ENCODE measurements around the gene PLCG1.

DNA sequence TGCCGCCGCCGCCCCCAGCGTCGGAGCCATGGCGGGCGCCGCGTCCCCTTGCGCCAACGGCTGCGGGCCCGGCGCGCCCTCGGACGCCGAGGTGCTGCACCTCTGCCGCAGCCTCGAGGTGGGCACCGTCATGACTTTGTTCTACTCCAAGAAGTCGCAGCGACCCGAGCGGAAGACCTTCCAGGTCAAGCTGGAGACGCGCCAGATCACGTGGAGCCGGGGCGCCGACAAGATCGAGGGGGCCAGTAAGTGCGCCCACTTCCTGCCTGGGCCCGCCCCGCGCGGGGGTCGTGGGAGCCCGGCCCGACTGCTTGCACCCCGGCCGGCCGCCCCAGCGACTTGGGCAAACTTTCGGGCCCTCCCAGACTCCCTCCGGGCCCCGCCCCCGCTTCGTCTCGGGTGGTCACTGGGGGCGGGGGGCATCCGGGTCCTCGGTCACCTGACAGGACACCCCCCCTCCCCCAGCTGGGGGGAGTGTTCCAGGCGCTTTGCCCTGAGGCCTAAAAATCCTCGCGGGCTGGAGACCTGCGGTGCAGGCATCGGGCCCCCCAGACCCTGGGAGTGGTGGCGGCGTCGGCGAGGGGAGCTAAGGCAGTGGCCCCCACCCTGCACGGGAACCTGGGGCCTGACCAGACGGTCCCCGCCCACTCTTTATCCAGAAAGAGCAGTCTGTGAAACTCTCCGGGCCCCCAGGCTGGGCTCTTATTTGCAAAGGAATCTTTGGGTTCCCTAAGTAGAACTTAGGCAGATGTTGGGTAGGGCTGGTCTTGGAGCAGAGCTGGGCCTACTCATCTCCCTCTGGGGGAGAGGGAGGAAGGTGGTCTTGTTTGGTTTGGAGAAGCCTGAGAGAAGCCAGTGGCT, 501 bp downstream of the PLCG1 start:
- TF ChIP-seq, protein P1, sequence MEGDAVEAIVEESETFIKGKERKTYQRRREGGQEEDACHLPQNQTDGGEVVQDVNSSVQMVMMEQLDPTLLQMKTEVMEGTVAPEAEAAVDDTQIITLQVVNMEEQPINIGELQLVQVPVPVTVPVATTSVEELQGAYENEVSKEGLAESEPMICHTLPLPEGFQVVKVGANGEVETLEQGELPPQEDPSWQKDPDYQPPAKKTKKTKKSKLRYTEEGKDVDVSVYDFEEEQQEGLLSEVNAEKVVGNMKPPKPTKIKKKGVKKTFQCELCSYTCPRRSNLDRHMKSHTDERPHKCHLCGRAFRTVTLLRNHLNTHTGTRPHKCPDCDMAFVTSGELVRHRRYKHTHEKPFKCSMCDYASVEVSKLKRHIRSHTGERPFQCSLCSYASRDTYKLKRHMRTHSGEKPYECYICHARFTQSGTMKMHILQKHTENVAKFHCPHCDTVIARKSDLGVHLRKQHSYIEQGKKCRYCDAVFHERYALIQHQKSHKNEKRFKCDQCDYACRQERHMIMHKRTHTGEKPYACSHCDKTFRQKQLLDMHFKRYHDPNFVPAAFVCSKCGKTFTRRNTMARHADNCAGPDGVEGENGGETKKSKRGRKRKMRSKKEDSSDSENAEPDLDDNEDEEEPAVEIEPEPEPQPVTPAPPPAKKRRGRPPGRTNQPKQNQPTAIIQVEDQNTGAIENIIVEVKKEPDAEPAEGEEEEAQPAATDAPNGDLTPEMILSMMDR (IDR thresholded peaks at IDR 0.05) = no peak
- TF ChIP-seq ZFX (IDR thresholded peaks at IDR 0.05; ENCODE audit: borderline replicate concordance) = no peak

All from 22Rv1 (cell line).